ENCODE results near the gene CMYA5.
"Not testable (repeated sequence)": the region's sequence is repeated elsewhere in the genome, so short reads cannot be mapped to it uniquely, and the experiment has no call there.

The CMYA5 gene

GRCh38 chr5:79689541-79690466 lies at the start of gene CMYA5:
Gene CMYA5, plus strand, starts transcription at chr5:79689836. Its CDS starts 72 bp downstream, at chr5:79689908.
- no peaks in the 10 kb centered on the region for H3K27me3 ChIP-seq (ENCODE audit: control insufficient read depth in 1 of 2, insufficient read depth in 2 of 2, low read length in 2 of 2)
- peak within 1 kb of the TSS; percentile 58 to 79 for H3K4me3 ChIP-seq (ENCODE audit: low read length in 2 of 2)
- H3K27ac ChIP-seq (ENCODE audit: low read length) = peak within 1 kb of the TSS; percentile 31
- H3K9ac ChIP-seq (ENCODE audit: low read length in 2 of 2) = peak within 1 kb of the TSS; percentile 36 to 71
- H3K36me3 ChIP-seq (ENCODE audit: control insufficient read depth in 2 of 2, insufficient read depth in 2 of 2, low read length in 2 of 2) = peaks cover 0 to 6% of the 10 kb centered on the region in 2 donors
- H3K9me3 ChIP-seq (ENCODE audit: control insufficient read depth in 2 of 2, low read length in 2 of 2) = no peaks in the 10 kb centered on the region
- H3K4me1 ChIP-seq (ENCODE audit: control insufficient read depth, insufficient read depth, low read length) = peaks cover 6% of the 10 kb centered on the region

GRCh38 chr5:79640571-79641055 lies 49.0 kb upstream of the CMYA5 start:
- Histone ChIP-seq H3K4me1 (ENCODE audit: control insufficient read depth, insufficient read depth, low read length) (no peaks in the 10 kb centered on the region), H3K27ac (ENCODE audit: low read length) (no peak overlapping the region), H3K36me3 (ENCODE audit: control insufficient read depth in 2 of 2, insufficient read depth in 2 of 2, low read length in 2 of 2) (peaks cover under 1 to 2% of the 10 kb centered on the region in 2 donors), H3K9ac (ENCODE audit: low read length in 2 of 2) (no peak overlapping the region), H3K4me3 (ENCODE audit: low read length in 2 of 2) (no peak overlapping the region), H3K27me3 (ENCODE audit: control insufficient read depth in 1 of 2, insufficient read depth in 2 of 2, low read length in 2 of 2) (no peaks in the 10 kb centered on the region), H3K9me3 (ENCODE audit: control insufficient read depth in 2 of 2, low read length in 2 of 2) (no peaks in the 10 kb centered on the region)

- Histone ChIP-seq H3K4me1 (ENCODE audit: control insufficient read depth, insufficient read depth, low read length) (no peaks in the 10 kb centered on the region), H3K27ac (ENCODE audit: low read length) (no peak overlapping the region), H3K36me3 (ENCODE audit: control insufficient read depth in 2 of 2, insufficient read depth in 2 of 2, low read length in 2 of 2) (peaks cover 6 to 7% of the 10 kb centered on the region in 2 donors), H3K27me3 (ENCODE audit: control insufficient read depth in 1 of 2, insufficient read depth in 2 of 2, low read length in 2 of 2) (no peaks in the 10 kb centered on the region), H3K9me3 (ENCODE audit: control insufficient read depth in 2 of 2, low read length in 2 of 2) (no peaks in the 10 kb centered on the region), H3K4me3 (ENCODE audit: low read length in 2 of 2) (no peak overlapping the region), H3K9ac (ENCODE audit: low read length in 2 of 2) (no peak overlapping the region)
These were observed 48.2 kb upstream of the CMYA5 start for GRCh38 chr5:79641414-79641813.

- H3K4me1 ChIP-seq (ENCODE audit: control insufficient read depth, insufficient read depth, low read length) = no peaks in the 10 kb centered on the region
- H3K27ac ChIP-seq (ENCODE audit: low read length) = no peak overlapping the region
- H3K9me3 ChIP-seq (ENCODE audit: control insufficient read depth in 2 of 2, low read length in 2 of 2) = no peaks in the 10 kb centered on the region
- H3K9ac ChIP-seq (ENCODE audit: low read length in 2 of 2) = no peak overlapping the region
- no peaks in the 10 kb centered on the region for H3K27me3 ChIP-seq (ENCODE audit: control insufficient read depth in 1 of 2, insufficient read depth in 2 of 2, low read length in 2 of 2)
- H3K4me3 ChIP-seq (ENCODE audit: low read length in 2 of 2) = no peak overlapping the region
- peaks cover 9 to 11% of the 10 kb centered on the region in 2 donors for H3K36me3 ChIP-seq (ENCODE audit: control insufficient read depth in 2 of 2, insufficient read depth in 2 of 2, low read length in 2 of 2)
These were observed 47.4 kb upstream of the CMYA5 start for GRCh38 chr5:79642210-79642609.

- Histone ChIP-seq H3K27me3 (ENCODE audit: control insufficient read depth in 1 of 2, insufficient read depth in 2 of 2, low read length in 2 of 2) (no peaks in the 10 kb centered on the region), H3K4me1 (ENCODE audit: control insufficient read depth, insufficient read depth, low read length) (no peaks in the 10 kb centered on the region), H3K9me3 (ENCODE audit: control insufficient read depth in 2 of 2, low read length in 2 of 2) (no peaks in the 10 kb centered on the region), H3K27ac (ENCODE audit: low read length) (no peak overlapping the region), H3K9ac (ENCODE audit: low read length in 2 of 2) (no peak overlapping the region), H3K4me3 (ENCODE audit: low read length in 2 of 2) (no peak overlapping the region), H3K36me3 (ENCODE audit: control insufficient read depth in 2 of 2, insufficient read depth in 2 of 2, low read length in 2 of 2) (peaks cover 2 to 8% of the 10 kb centered on the region in 2 donors)
These were observed 35.8 kb upstream of the CMYA5 start for GRCh38 chr5:79653843-79654242.

GRCh38 chr5:79663212-79663611 lies 26.4 kb upstream of the CMYA5 start:
- Histone ChIP-seq H3K4me1 (ENCODE audit: control insufficient read depth, insufficient read depth, low read length) (no peaks in the 10 kb centered on the region), H3K27ac (ENCODE audit: low read length) (no peak overlapping the region), H3K9me3 (ENCODE audit: control insufficient read depth in 2 of 2, low read length in 2 of 2) (no peaks in the 10 kb centered on the region), H3K27me3 (ENCODE audit: control insufficient read depth in 1 of 2, insufficient read depth in 2 of 2, low read length in 2 of 2) (no peaks in the 10 kb centered on the region), H3K4me3 (ENCODE audit: low read length in 2 of 2) (no peak overlapping the region), H3K9ac (ENCODE audit: low read length in 2 of 2) (no peak overlapping the region), H3K36me3 (ENCODE audit: control insufficient read depth in 2 of 2, insufficient read depth in 2 of 2, low read length in 2 of 2) (peaks cover 13 to 18% of the 10 kb centered on the region in 2 donors)

GRCh38 chr5:79666758-79667157 lies 22.9 kb upstream of the CMYA5 start:
- H3K4me3 ChIP-seq (ENCODE audit: low read length in 2 of 2) = no peak overlapping the region
- H3K27me3 ChIP-seq (ENCODE audit: control insufficient read depth in 1 of 2, insufficient read depth in 2 of 2, low read length in 2 of 2) = no peaks in the 10 kb centered on the region
- no peak overlapping the region for H3K9ac ChIP-seq (ENCODE audit: low read length in 2 of 2)
- no peaks in the 10 kb centered on the region for H3K9me3 ChIP-seq (ENCODE audit: control insufficient read depth in 2 of 2, low read length in 2 of 2)
- H3K36me3 ChIP-seq (ENCODE audit: control insufficient read depth in 2 of 2, insufficient read depth in 2 of 2, low read length in 2 of 2) = peaks cover 10 to 20% of the 10 kb centered on the region in 2 donors
- no peaks in the 10 kb centered on the region for H3K4me1 ChIP-seq (ENCODE audit: control insufficient read depth, insufficient read depth, low read length)
- H3K27ac ChIP-seq (ENCODE audit: low read length) = no peak overlapping the region

GRCh38 chr5:79672392-79672791 lies 17.2 kb upstream of the CMYA5 start:
- Histone ChIP-seq H3K9ac (ENCODE audit: low read length in 2 of 2) (no peak overlapping the region), H3K27ac (ENCODE audit: low read length) (no peak overlapping the region), H3K27me3 (ENCODE audit: control insufficient read depth in 1 of 2, insufficient read depth in 2 of 2, low read length in 2 of 2) (no peaks in the 10 kb centered on the region), H3K9me3 (ENCODE audit: control insufficient read depth in 2 of 2, low read length in 2 of 2) (no peaks in the 10 kb centered on the region), H3K4me1 (ENCODE audit: control insufficient read depth, insufficient read depth, low read length) (no peaks in the 10 kb centered on the region), H3K36me3 (ENCODE audit: control insufficient read depth in 2 of 2, insufficient read depth in 2 of 2, low read length in 2 of 2) (peaks cover 5 to 16% of the 10 kb centered on the region in 2 donors), H3K4me3 (ENCODE audit: low read length in 2 of 2) (no peak overlapping the region)

GRCh38 chr5:79676354-79676753 lies 13.3 kb upstream of the CMYA5 start:
- not testable (repeated sequence) for H3K9ac ChIP-seq (ENCODE audit: low read length in 2 of 2); H3K4me3 ChIP-seq (ENCODE audit: low read length in 2 of 2); H3K4me1 ChIP-seq (ENCODE audit: control insufficient read depth, insufficient read depth, low read length); H3K36me3 ChIP-seq (ENCODE audit: control insufficient read depth in 2 of 2, insufficient read depth in 2 of 2, low read length in 2 of 2); H3K27me3 ChIP-seq (ENCODE audit: control insufficient read depth in 1 of 2, insufficient read depth in 2 of 2, low read length in 2 of 2); H3K27ac ChIP-seq (ENCODE audit: low read length); H3K9me3 ChIP-seq (ENCODE audit: control insufficient read depth in 2 of 2, low read length in 2 of 2)

- peaks cover 3 to 16% of the 10 kb centered on the region in 2 donors for H3K36me3 ChIP-seq (ENCODE audit: control insufficient read depth in 2 of 2, insufficient read depth in 2 of 2, low read length in 2 of 2)
These were observed 7.5 kb upstream of the CMYA5 start for GRCh38 chr5:79682102-79682501.

GRCh38 chr5:79684782-79685181 lies 4.9 kb upstream of the CMYA5 start:
- no peaks in the 10 kb centered on the region for H3K27me3 ChIP-seq (ENCODE audit: control insufficient read depth in 1 of 2, insufficient read depth in 2 of 2, low read length in 2 of 2)
- peaks cover 6% of the 10 kb centered on the region for H3K4me1 ChIP-seq (ENCODE audit: control insufficient read depth, insufficient read depth, low read length)
- H3K27ac ChIP-seq (ENCODE audit: low read length) = no peak overlapping the region
- no peak overlapping the region for H3K9ac ChIP-seq (ENCODE audit: low read length in 2 of 2)
- H3K36me3 ChIP-seq (ENCODE audit: control insufficient read depth in 2 of 2, insufficient read depth in 2 of 2, low read length in 2 of 2) = peaks cover 3 to 16% of the 10 kb centered on the region in 2 donors
- no peaks in the 10 kb centered on the region for H3K9me3 ChIP-seq (ENCODE audit: control insufficient read depth in 2 of 2, low read length in 2 of 2)
- no peak overlapping the region for H3K4me3 ChIP-seq (ENCODE audit: low read length in 2 of 2)

More at GRCh38 chr5:79682102-79682501, 7.5 kb upstream of the CMYA5 start:
- not testable (repeated sequence) for H3K27me3 ChIP-seq (ENCODE audit: control insufficient read depth in 1 of 2, insufficient read depth in 2 of 2, low read length in 2 of 2); H3K9me3 ChIP-seq (ENCODE audit: control insufficient read depth in 2 of 2, low read length in 2 of 2); H3K4me3 ChIP-seq (ENCODE audit: low read length in 2 of 2); H3K9ac ChIP-seq (ENCODE audit: low read length in 2 of 2); H3K4me1 ChIP-seq (ENCODE audit: control insufficient read depth, insufficient read depth, low read length); H3K27ac ChIP-seq (ENCODE audit: low read length)

Data from stomach smooth muscle (tissue), 2 donors.